A673 (cell line): ENCODE results near the gene FAM120A. TPM values are rescaled to one million over a fixed set of nuclear protein-coding genes. Genes with fewer than 3 reads are reported as not detected.

Experiments used
- BruUV-seq: library from RNA; stranded (reverse); fragments of 400-500 nt; replicated peaks from 2 replicates; lab custom pipeline; 2021; lab: Mats Ljungman, UMichigan
- CTCF ChIA-PET: fragments of 300-600 bp; sonication (Branson Sonifier 250); formaldehyde crosslinking; loops from one replicate; lab custom pipeline; 2022; ENCODE audit warnings: antibody characterized with exemption; lab: Charles Lee
- POLR2A ChIA-PET: fragments of 300-600 bp; sonication (Branson Sonifier 250); formaldehyde crosslinking; loops from one replicate; lab custom pipeline; 2022; ENCODE audit warnings: antibody characterized with exemption; ENCODE audit not compliant: low non-redundant PET; lab: Charles Lee
- DNase-seq: peaks from one replicate; pipeline ENCODE4 v3.0.0-alpha.2; 2015; ENCODE audit warnings: low spot score
- H3K27ac ChIP-seq: fragments of 200-600 bp; sonication (generic); 2 replicates; pipeline ENCODE4 v1.5.1; 2016; ENCODE audit warnings: mixed run types, low read depth, mild to moderate bottlenecking, mixed read lengths, antibody characterized with exemption, low read length; ENCODE audit not compliant: poor library complexity, severe bottlenecking
- H3K27me3 ChIP-seq: fragments of 200-600 bp; sonication (generic); replicated peaks from 2 replicates; pipeline ENCODE4 v1.6.1; 2017; ENCODE audit warnings: mixed run types, low read depth, mild to moderate bottlenecking, mixed read lengths, antibody characterized with exemption, low read length; ENCODE audit not compliant: insufficient read depth, poor library complexity
- H3K36me3 ChIP-seq: fragments of 200-600 bp; sonication (generic); 2 replicates; pipeline ENCODE4 v1.6.1; 2016; ENCODE audit warnings: mixed run types, mild to moderate bottlenecking, mixed read lengths, antibody characterized with exemption, low read length; ENCODE audit not compliant: insufficient read depth, poor library complexity, severe bottlenecking
- H3K4me1 ChIP-seq: fragments of 200-600 bp; sonication (generic); 2 replicates; pipeline ENCODE4 v1.6.1; 2017; ENCODE audit warnings: mixed run types, mild to moderate bottlenecking, mixed read lengths, antibody characterized with exemption, low read length; ENCODE audit not compliant: insufficient read depth, poor library complexity, severe bottlenecking
- H3K4me3 ChIP-seq: fragments of 200-600 bp; sonication (generic); 2 replicates; pipeline ENCODE4 v1.5.1; 2016; ENCODE audit warnings: low read depth, mixed run types, mild to moderate bottlenecking, mixed read lengths, low read length; ENCODE audit not compliant: poor library complexity, severe bottlenecking
- H3K9me3 ChIP-seq: fragments of 200-600 bp; sonication (generic); 2 replicates; pipeline ENCODE4 v1.6.1; 2016; ENCODE audit warnings: mixed run types, low read depth, mild to moderate bottlenecking, mixed read lengths, antibody characterized with exemption, low read length; ENCODE audit not compliant: poor library complexity, severe bottlenecking
- CTCF ChIP-seq: fragments of 300-800, 200-600 bp; sonication (generic); conservative IDR thresholded peaks from 2 replicates; pipeline ENCODE4 v1.5.1; 2017; ENCODE audit warnings: low read depth, mild to moderate bottlenecking, antibody characterized with exemption, low read length, moderate library complexity, mixed read lengths
- EZH2 ChIP-seq: fragments of 200-600 bp; sonication (generic); IDR thresholded peaks from 2 replicates; pipeline ENCODE4 v1.6.1; 2017; ENCODE audit warnings: borderline replicate concordance, low read depth, mild to moderate bottlenecking, mixed read lengths, antibody characterized with exemption, low read length; ENCODE audit not compliant: poor library complexity, severe bottlenecking
- intact Hi-C: fragments of 100-400 bp; cut with micrococcal nuclease; formaldehyde crosslinking; loops from one replicate; pipeline ENCODE4 v1.10.0; 2022; ENCODE audit not compliant: unreplicated experiment
- total RNA-seq: library from RNA; stranded (reverse); gene quantifications from 2 replicates; pipeline ENCODE4 v1.2.3, GENCODE V29; 2021

The FAM120A gene
- total RNA-seq, 1 experiment from 2014 or later: 91.0 TPM

GRCh38 chr9:93456504-93456903 lies 5.0 kb downstream of the FAM120A start:
- POLR2A ChIA-PET: no interaction called here
- CTCF ChIA-PET: no interaction called here
- Histone ChIP-seq H3K9me3 (no peaks in the 10 kb centered on the region), H3K4me1 (peaks cover 19% of the 10 kb centered on the region), H3K4me3 (no peak overlapping the region), H3K27ac (no peak overlapping the region), H3K27me3 (no peaks in the 10 kb centered on the region), H3K36me3 (peaks cover 5% of the 10 kb centered on the region)
- DNase-seq: no peak
- no peak for TF ChIP-seq CTCF
- no TSS peak for BruUV-seq
- intact Hi-C loops: no loop called here

GRCh38 chr9:93457006-93457405 lies 5.5 kb downstream of the FAM120A start:
- ChIA-PET CTCF (no interaction called here), POLR2A (no interaction called here)
- peaks cover 22% of the 10 kb centered on the region for H3K4me1 ChIP-seq
- H3K4me3 ChIP-seq: no peak overlapping the region
- H3K36me3 ChIP-seq: peaks cover 5% of the 10 kb centered on the region
- no peaks in the 10 kb centered on the region for H3K27me3 ChIP-seq
- H3K27ac ChIP-seq: no peak overlapping the region
- no peaks in the 10 kb centered on the region for H3K9me3 ChIP-seq
- intact Hi-C loops: no loop called here
- BruUV-seq: no TSS peak
- DNase-seq: no peak
- no peak for TF ChIP-seq EZH2
- no peak for TF ChIP-seq CTCF

- TF ChIP-seq CTCF (no peak), EZH2 (no peak)
- H3K4me1 ChIP-seq: peaks cover 22% of the 10 kb centered on the region
- no peaks in the 10 kb centered on the region for H3K27me3 ChIP-seq
- intact Hi-C loops: no loop called here
- ChIA-PET POLR2A (no interaction called here), CTCF (no interaction called here)
- H3K4me3 ChIP-seq: no peak overlapping the region
- H3K9me3 ChIP-seq: no peaks in the 10 kb centered on the region
- no peak for DNase-seq
- H3K36me3 ChIP-seq: peaks cover 5% of the 10 kb centered on the region
- H3K27ac ChIP-seq: no peak overlapping the region
- BruUV-seq: no TSS peak
These were observed 7.2 kb downstream of the FAM120A start for GRCh38 chr9:93458712-93459111.
